Right hindlimb (tissue), 1 donor: ENCODE data around the gene TMEM115.
"Not testable (repeated sequence)": the region's sequence is repeated elsewhere in the genome, so short reads cannot be mapped to it uniquely, and the experiment has no call there.

Experiments used
- DNase-seq: peaks from one replicate; pipeline ENCODE4 v3.0.0-alpha.2; 2018

Gene TMEM115

DNA sequence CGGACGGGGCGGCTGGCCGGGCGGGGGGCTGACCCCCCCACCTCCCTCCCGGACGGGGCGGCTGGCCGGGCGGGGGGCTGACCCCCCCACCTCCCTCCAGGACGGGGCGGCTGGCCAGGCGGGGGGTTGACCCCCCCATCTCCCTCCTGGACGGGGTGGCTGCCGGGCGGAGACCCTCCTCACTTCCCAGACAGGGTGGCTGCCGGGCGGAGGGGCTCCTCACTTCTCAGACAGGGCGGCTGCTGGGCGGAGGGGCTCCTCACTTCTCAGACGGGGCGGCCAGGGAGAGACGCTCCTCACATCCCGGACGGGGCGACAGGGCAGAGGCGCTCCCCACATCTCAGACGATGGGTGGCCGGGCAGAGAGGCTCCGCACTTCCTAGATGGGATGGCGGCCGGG lies 47.3 kb downstream of the TMEM115 start:
- DNase-seq, result not testable (repeated sequence)
